HUDEP-2 (cell line): ENCODE results near the gene COX17.
A peak's percentile ranks its signal among the peaks of the same experiment; 100 is the strongest.
"Not testable (repeated sequence)": the region's sequence is repeated elsewhere in the genome, so short reads cannot be mapped to it uniquely, and the experiment has no call there.

ENCODE experiments used
- DNase-seq, 76 experiments: peaks; one replicate each; lab custom pipeline; 2025; ENCODE audit not compliant: unreplicated experiment in 76 of 76; lab: John Stamatoyannopoulos, UW

The COX17 gene

GRCh38 chr3:119676771-119677640 is at the start of gene COX17:
COX17 (minus strand) TSS chr3:119677406; CDS start chr3:119677310, 96 bp downstream.
- peak; percentile 24 to 96 (median 88) for DNase-seq

DNA sequence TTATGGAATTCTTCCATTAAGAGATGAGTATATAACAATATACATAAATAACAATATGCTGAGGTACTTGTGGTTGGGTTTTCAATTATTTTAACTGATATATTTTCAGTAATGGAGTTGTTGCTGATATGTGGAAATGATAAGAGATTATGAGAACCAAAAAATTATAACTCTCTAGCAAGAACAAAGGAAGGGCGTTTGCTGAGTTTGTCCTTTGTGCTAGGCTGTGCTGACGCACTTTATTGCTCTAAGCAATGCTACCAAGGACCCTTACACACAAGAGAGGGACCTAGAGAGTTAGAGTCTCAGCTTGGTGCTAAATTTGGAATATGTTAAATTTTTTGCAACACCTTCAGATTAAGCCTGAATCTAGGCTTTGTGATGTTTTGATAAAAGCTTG is 49.7 kb upstream of the COX17 start:
- no peak for DNase-seq

- no peak for DNase-seq
These were observed 45.8 kb upstream of the COX17 start for GRCh38 chr3:119723022-119723421.

- DNase-seq: no peak
These were observed 40.3 kb upstream of the COX17 start for GRCh38 chr3:119717520-119717919.

- no peak for DNase-seq
These were observed 39.8 kb upstream of the COX17 start for GRCh38 chr3:119716998-119717397.

DNA sequence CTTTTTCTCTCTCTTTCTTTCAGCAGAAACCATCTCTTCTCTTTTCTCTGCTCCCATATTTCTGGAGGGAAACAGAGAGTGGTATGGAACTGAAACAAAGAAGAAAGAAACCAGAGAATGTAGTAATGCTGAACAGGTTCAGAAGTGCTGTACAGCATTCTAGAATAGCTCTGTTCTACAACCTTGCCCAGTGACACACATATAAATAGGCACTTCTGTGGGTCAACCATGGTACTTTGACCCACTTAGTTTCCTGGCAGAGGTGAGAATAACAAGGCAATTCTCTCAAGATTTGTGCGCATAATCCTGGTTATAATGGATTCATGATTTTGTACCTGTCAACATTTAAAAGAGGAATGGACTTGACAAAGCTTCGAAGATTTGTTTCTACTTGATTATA is 37.9 kb upstream of the COX17 start:
- DNase-seq: no peak

GRCh38 chr3:119703820-119704531 is 26.8 kb upstream of the COX17 start:
- no peak for DNase-seq

DNA sequence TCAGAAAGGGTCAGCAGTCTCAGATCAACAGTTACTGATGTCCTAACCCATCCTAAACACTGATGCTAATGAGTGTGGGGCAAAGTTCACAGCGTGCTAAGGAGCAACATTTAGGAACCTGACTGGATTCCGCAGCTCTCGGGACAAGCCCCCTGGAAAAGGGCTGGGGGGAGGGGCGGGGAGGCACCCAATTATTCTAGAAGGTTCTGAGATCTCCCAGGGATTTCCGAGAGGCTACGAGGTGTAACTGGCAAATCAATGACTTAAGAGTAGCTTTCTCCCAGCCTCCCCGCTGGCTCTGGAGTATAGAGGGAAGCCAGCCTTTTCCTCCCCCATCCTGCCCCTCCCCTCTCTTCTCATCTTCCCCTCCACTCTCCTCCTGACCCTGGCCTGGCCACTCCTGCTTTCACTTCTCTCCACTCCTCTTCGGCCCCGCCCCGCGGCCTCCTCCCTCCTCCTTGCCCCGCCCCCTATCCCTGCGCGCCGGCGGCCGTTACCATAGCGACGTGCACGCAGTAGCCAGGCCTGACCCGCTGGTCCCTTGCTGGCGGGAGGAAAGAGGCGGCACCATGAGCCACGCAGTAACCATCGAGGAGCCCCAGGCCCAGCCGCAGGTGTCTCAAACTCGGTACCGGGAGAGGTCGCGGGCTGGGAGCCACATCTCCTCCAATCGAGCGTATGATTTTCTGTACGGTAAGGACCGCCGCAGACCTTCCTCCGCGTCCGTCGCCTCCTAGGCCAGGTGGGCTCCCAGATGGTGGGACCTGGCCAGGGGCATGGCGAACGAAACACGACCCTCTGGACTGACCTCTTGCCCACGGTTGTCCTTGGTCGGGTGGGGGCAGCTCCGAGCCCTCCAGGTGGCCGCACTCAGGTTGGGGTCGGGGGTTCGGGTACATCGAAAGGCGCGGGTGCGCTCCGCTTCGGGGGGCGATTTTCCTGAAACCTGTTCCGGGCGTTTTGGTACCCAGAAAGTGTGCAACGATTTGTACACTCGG is 25.6 kb upstream of the COX17 start, which contains the start of gene CFAP91:
CFAP91 (plus strand) TSS at position 493 of the 998 bp plus-strand sequence; CDS start at position 570, 77 bp downstream.
- peak in 74 of 76 experiments; percentile 10 to 87 (median 75) for DNase-seq

- DNase-seq: no peak
These were observed 23.9 kb upstream of the COX17 start for GRCh38 chr3:119700920-119701734.

DNA sequence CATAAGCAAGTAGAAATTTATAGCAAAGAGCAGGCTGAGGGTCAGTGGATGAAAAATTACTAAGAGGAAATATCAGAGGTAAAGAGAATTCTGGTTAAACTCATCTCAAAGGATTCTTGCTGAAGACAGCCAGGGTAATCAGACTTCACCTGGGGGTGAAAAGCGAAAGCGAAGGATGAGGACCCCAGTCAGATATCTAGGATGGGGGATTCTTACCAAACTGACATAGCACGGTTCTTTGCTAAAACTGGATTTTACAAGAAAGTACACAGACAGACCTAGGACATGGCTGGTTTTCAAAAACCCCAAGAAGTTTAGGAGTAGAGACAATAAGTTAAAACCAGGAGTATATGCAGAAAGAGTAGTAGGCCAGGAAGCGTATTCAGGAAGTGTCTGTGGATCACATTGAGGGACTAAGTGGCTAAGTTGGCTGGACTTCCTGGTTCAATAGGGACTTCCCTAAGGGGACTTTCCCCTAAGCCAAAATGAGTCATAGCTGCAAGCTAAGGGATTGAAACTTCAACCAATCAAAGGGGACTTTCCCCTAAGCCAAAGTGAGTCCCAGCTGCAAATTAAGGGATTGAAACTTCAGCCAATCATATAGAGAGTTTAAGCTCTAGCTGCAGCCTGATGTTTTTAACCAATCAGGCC is 23.2 kb upstream of the COX17 start:
- no peak for DNase-seq

- no peak for DNase-seq
These were observed 20.2 kb upstream of the COX17 start for GRCh38 chr3:119697394-119697793.

DNA sequence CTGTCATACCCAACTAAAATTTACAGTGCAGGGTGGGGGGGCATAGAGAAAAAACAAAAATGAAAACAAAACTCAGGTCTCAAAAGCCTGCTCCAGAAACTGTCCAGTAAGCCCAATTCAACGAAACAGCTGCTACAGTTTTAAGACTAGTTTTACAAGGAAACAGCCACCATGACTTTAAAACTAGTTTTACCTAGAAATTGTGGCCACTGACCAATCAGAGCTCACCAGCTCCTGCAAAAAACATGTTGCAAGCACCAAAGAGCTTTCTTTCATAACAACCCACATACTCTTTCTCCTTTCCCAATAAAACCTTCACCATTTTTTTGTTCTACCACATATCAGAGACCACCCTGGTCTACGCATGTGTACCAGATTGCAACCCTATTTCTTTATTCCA is 18.3 kb upstream of the COX17 start:
- DNase-seq: peak in 3 of 76 experiments; percentile 1 to 14 (median 6)

DNA sequence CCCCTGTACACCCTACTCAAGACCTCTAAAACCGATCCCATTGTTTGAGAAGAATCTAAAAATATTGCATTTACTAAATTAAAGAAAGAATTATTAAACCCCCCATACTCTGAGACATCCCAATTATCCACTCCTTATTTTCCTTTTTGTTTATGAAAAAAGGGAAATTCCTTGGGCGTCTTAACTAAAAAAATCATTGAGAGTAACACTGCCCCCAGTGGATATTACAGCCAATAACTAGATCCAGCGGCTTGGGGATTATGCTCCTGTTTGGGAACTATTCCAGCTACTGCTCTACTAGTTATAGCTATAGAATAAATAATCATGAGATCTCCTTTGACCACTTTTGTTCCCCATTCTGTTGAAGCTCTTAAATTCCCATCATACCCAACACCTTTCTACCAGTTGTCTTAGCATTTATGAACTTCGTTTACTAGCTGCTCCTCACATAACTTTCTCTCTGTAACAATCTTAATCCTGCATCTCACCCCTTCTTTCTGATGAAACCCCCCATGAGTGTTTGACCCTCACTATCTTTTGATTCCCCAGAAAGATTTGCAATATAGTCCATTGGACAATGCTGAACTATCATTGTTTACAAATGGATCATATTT is 12.9 kb upstream of the COX17 start:
- DNase-seq: peak in 2 of 76 experiments; percentile 5 to 7

GRCh38 chr3:119683421-119683820 is 6.2 kb upstream of the COX17 start:
- DNase-seq: no peak

- DNase-seq: peak in 11 of 76 experiments; percentile 0 to 23 (median 8)
These were observed 4.1 kb upstream of the COX17 start for GRCh38 chr3:119681279-119681678.

GRCh38 chr3:119679874-119680273 is 2.7 kb upstream of the COX17 start:
- DNase-seq: peak in 9 of 76 experiments; percentile 3 to 41 (median 8)

- not testable (repeated sequence) for DNase-seq
These were observed 1.0 kb upstream of the COX17 start for GRCh38 chr3:119678209-119678608.

DNA sequence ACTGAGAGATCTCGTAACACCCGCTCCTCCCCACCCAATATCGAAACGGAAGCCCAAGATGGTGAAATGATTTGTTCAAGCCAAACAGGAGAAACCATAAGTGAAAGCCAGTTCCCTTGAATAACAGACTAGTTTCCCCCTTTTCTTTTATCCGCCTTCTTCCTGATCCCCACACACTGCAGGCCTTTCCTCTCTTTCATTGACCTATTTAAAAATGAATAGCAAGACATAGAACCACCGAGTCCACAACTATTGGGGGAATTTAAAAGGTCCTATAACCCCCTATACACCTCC is 382 bp upstream of the COX17 start:
- DNase-seq: no peak

GRCh38 chr3:119676020-119676419 is 1.2 kb downstream of the COX17 start:
- no peak for DNase-seq
